Measurements from ENCODE around the gene ZNF837. TPM values are rescaled to one million over a fixed set of nuclear protein-coding genes. Genes with fewer than 3 reads are reported as not detected.
A peak's percentile ranks its signal among the peaks of the same experiment; 100 is the strongest.

The ZNF837 gene
- total and polyA plus RNA-seq, 2 of the 13 experiments (the other 11 are each of a cell fraction or from before 2014, with no cell fraction given): 0.29 to 1.3 TPM

- TF ChIP-seq ZNF704 (CRISPR knock-in tag; IDR thresholded peaks at IDR 0.05; ENCODE audit: borderline replicate concordance) (0 out of 2 replicates have a peak, but pooled peaks have one; percentile 28), ZNF614 (CRISPR knock-in tag; IDR thresholded peaks at IDR 0.05; ENCODE audit: borderline replicate concordance) (no peak), FOSL1 (CRISPR knock-in tag; IDR thresholded peaks at IDR 0.05; ENCODE audit: borderline replicate concordance) (no peak), ZNF143 (CRISPR knock-in tag; IDR thresholded peaks at IDR 0.05) (no peak), ARNT (IDR thresholded peaks at IDR 0.05) (no peak), ZNF552 (CRISPR knock-in tag; IDR thresholded peaks at IDR 0.05; ENCODE audit: borderline replicate concordance) (no peak), BHLHE40 (IDR thresholded peaks at IDR 0.05; ENCODE audit: low read length) (no peak), SETDB1 (CRISPR knock-in tag; IDR thresholded peaks at IDR 0.05; ENCODE audit: borderline replicate concordance) (no peak; the same call in 1 of the 2 replicates), ZNF230 (CRISPR knock-in tag; IDR thresholded peaks at IDR 0.05) (peak; percentile 51; the same call in 1 of the 2 replicates), ZFP41 (CRISPR knock-in tag; IDR thresholded peaks at IDR 0.05; ENCODE audit: borderline replicate concordance) (0 out of 2 replicates have a peak, but pooled peaks have one; percentile 2), SKI (IDR thresholded peaks at IDR 0.05; ENCODE audit: partially characterized antibody) (no peak), ZBTB14 (CRISPR knock-in tag; IDR thresholded peaks at IDR 0.05) (0 out of 2 replicates have a peak, but pooled peaks have one; percentile 4), MAX (IDR thresholded peaks at IDR 0.05) (no peak), KLF15 (CRISPR knock-in tag; IDR thresholded peaks at IDR 0.05; ENCODE audit: borderline replicate concordance) (no peak), PHF20 (CRISPR knock-in tag; IDR thresholded peaks at IDR 0.05) (no peak), ZKSCAN1 (IDR thresholded peaks at IDR 0.05; ENCODE audit: low read length) (no peak), TBX2 (CRISPR knock-in tag; IDR thresholded peaks at IDR 0.05; ENCODE audit: borderline replicate concordance) (no peak), BRCA1 (CRISPR knock-in tag; IDR thresholded peaks at IDR 0.05) (no peak), PRMT3 (CRISPR knock-in tag; IDR thresholded peaks at IDR 0.05; ENCODE audit: borderline replicate concordance, low read depth) (0 out of 2 replicates have a peak, but pooled peaks have one; percentile 39), TAF15 (IDR thresholded peaks at IDR 0.05; ENCODE audit: low read depth, low read length, poor library complexity, severe bottlenecking) (peak; percentile 91)
- TF ChIP-seq, protein P1, sequence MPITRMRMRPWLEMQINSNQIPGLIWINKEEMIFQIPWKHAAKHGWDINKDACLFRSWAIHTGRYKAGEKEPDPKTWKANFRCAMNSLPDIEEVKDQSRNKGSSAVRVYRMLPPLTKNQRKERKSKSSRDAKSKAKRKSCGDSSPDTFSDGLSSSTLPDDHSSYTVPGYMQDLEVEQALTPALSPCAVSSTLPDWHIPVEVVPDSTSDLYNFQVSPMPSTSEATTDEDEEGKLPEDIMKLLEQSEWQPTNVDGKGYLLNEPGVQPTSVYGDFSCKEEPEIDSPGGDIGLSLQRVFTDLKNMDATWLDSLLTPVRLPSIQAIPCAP (CRISPR knock-in tag; IDR thresholded peaks at IDR 0.05; ENCODE audit: low read depth): peak; percentile 15; the same call in 1 of the 2 replicates
- TF ChIP-seq, protein P2, sequence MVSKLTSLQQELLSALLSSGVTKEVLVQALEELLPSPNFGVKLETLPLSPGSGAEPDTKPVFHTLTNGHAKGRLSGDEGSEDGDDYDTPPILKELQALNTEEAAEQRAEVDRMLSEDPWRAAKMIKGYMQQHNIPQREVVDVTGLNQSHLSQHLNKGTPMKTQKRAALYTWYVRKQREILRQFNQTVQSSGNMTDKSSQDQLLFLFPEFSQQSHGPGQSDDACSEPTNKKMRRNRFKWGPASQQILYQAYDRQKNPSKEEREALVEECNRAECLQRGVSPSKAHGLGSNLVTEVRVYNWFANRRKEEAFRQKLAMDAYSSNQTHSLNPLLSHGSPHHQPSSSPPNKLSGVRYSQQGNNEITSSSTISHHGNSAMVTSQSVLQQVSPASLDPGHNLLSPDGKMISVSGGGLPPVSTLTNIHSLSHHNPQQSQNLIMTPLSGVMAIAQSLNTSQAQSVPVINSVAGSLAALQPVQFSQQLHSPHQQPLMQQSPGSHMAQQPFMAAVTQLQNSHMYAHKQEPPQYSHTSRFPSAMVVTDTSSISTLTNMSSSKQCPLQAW (CRISPR knock-in tag; IDR thresholded peaks at IDR 0.05): 0 out of 2 replicates have a peak, but pooled peaks have one; percentile 35
- TF ChIP-seq, protein P3, sequence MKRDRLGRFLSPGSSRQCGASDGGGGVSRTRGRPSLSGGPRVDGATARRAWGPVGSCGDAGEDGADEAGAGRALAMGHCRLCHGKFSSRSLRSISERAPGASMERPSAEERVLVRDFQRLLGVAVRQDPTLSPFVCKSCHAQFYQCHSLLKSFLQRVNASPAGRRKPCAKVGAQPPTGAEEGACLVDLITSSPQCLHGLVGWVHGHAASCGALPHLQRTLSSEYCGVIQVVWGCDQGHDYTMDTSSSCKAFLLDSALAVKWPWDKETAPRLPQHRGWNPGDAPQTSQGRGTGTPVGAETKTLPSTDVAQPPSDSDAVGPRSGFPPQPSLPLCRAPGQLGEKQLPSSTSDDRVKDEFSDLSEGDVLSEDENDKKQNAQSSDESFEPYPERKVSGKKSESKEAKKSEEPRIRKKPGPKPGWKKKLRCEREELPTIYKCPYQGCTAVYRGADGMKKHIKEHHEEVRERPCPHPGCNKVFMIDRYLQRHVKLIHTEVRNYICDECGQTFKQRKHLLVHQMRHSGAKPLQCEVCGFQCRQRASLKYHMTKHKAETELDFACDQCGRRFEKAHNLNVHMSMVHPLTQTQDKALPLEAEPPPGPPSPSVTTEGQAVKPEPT (CRISPR knock-in tag; IDR thresholded peaks at IDR 0.05; ENCODE audit: low read depth): 0 out of 2 replicates have a peak, but pooled peaks have one; percentile 58
Measured at GRCh38 chr19:58385891-58386575, 5.2 kb upstream of the ZNF837 start (continued).
